DND-41 (cell line): ENCODE data around the gene ETFRF1.

Source experiments
- ATAC-seq: fragments of 200-7000 bp; cut with Tn5 transposase; 3 replicates; pipeline ENCODE4 v1.9.1; 2021; ENCODE audit warnings: low read depth; ENCODE audit not compliant: insufficient read depth
- DNase-seq: peaks from one replicate; pipeline ENCODE4 v3.0.0-alpha.2; 2020
- H2AFZ ChIP-seq: 2 replicates; pipeline ENCODE4 v1.6.0; 2012; ENCODE audit warnings: low read depth, low read length
- H3K27ac ChIP-seq: 2 replicates; pipeline ENCODE4 v1.5.1; 2012; ENCODE audit warnings: low read length, inconsistent platforms
- H3K27me3 ChIP-seq: fragments of 200-600 bp; sonication (generic); 2 replicates; pipeline ENCODE4 v1.6.0; 2012; ENCODE audit warnings: low read length, mild to moderate bottlenecking, inconsistent platforms; ENCODE audit not compliant: insufficient read depth, poor library complexity
- H3K36me3 ChIP-seq: 2 replicates; pipeline ENCODE4 v1.5.1; 2012; ENCODE audit warnings: low read length, inconsistent platforms; ENCODE audit not compliant: insufficient read depth
- H3K4me1 ChIP-seq: 2 replicates; pipeline ENCODE4 v1.5.1; 2012; ENCODE audit warnings: mild to moderate bottlenecking, low read length; ENCODE audit not compliant: insufficient read depth
- H3K4me2 ChIP-seq: 2 replicates; pipeline ENCODE4 v1.6.0; 2012; ENCODE audit warnings: mild to moderate bottlenecking, moderate library complexity, low read length, inconsistent platforms; ENCODE audit not compliant: insufficient read depth
- H3K4me3 ChIP-seq, 2 experiments: fragments of 200-600 bp in 1 of 2; shearing (Covaris generic) in 1 of 2; 2 replicates each; pipeline ENCODE4 v1.5.1; 2012 to 2016; ENCODE audit warnings: inconsistent platforms in 2 of 2, low read length in 2 of 2, mild to moderate bottlenecking in 2 of 2, low read depth in 1 of 2, moderate library complexity in 1 of 2
- H3K79me2 ChIP-seq: 2 replicates; pipeline ENCODE4 v1.6.0; 2012; ENCODE audit warnings: low read length, inconsistent platforms; ENCODE audit not compliant: insufficient read depth
- H3K9ac ChIP-seq: 2 replicates; pipeline ENCODE4 v1.6.0; 2012; ENCODE audit warnings: low read depth, mild to moderate bottlenecking, inconsistent platforms, low read length, moderate library complexity
- H3K9me3 ChIP-seq: 2 replicates; pipeline ENCODE4 v1.5.1; 2012; ENCODE audit warnings: low read length, moderate library complexity, mild to moderate bottlenecking, inconsistent platforms; ENCODE audit not compliant: insufficient read depth, severe bottlenecking
- H4K20me1 ChIP-seq: 2 replicates; pipeline ENCODE4 v1.6.0; 2012; ENCODE audit warnings: low read length; ENCODE audit not compliant: insufficient read depth
- EZH2 ChIP-seq: IDR thresholded peaks from 3 replicates; pipeline ENCODE4 v1.6.1; 2012; ENCODE audit warnings: borderline replicate concordance, low read depth, mild to moderate bottlenecking, moderate library complexity, low read length, inconsistent platforms; ENCODE audit not compliant: severe bottlenecking
- TF ChIP-seq, protein P1 (sequence below): IDR thresholded peaks from 2 replicates; pipeline ENCODE4 v1.5.1; 2012; ENCODE audit warnings: borderline replicate concordance, low read length, moderate library complexity, mild to moderate bottlenecking; ENCODE audit not compliant: poor library complexity, severe bottlenecking; ENCODE audit errors: extremely low read depth

The ETFRF1 gene

DNA sequence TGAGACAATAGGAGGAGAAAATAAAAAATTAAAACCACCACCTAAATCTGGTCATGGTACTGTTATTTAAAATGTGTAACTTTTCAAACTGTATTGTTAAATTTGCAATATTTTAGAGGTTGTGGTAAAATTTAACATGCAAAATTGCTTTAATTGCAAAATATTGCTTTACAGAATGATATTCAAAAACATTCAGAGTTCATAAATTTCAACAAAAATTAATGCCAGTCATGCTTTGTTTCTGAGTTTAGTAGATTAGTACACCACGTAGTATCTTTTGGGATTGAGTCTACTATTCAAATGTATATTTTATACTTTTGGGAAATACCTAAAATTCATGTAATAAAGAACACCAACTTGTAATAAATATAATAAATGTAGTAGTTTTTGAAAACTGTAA is 18.3 kb downstream of the ETFRF1 start:
- DNase-seq, result no peak
- H3K4me2 ChIP-seq, result no peak overlapping the region
- peaks cover 11% of the 10 kb centered on the region for H3K36me3 ChIP-seq
- H3K9ac ChIP-seq, result no peak overlapping the region
- no peaks in the 10 kb centered on the region for H3K4me1 ChIP-seq
- H2AFZ ChIP-seq, result no peak overlapping the region
- H3K79me2 ChIP-seq, result no peaks in the 10 kb centered on the region
- H3K4me3 ChIP-seq, result no peak overlapping the region
- TF ChIP-seq EZH2, result no peak
- TF ChIP-seq, protein P1, sequence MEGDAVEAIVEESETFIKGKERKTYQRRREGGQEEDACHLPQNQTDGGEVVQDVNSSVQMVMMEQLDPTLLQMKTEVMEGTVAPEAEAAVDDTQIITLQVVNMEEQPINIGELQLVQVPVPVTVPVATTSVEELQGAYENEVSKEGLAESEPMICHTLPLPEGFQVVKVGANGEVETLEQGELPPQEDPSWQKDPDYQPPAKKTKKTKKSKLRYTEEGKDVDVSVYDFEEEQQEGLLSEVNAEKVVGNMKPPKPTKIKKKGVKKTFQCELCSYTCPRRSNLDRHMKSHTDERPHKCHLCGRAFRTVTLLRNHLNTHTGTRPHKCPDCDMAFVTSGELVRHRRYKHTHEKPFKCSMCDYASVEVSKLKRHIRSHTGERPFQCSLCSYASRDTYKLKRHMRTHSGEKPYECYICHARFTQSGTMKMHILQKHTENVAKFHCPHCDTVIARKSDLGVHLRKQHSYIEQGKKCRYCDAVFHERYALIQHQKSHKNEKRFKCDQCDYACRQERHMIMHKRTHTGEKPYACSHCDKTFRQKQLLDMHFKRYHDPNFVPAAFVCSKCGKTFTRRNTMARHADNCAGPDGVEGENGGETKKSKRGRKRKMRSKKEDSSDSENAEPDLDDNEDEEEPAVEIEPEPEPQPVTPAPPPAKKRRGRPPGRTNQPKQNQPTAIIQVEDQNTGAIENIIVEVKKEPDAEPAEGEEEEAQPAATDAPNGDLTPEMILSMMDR, result no peak
- H3K27me3 ChIP-seq, result no peaks in the 10 kb centered on the region
- no peaks in the 10 kb centered on the region for H4K20me1 ChIP-seq
- no peak for ATAC-seq
- H3K9me3 ChIP-seq, result no peaks in the 10 kb centered on the region
- H3K27ac ChIP-seq, result no peak overlapping the region

DNA sequence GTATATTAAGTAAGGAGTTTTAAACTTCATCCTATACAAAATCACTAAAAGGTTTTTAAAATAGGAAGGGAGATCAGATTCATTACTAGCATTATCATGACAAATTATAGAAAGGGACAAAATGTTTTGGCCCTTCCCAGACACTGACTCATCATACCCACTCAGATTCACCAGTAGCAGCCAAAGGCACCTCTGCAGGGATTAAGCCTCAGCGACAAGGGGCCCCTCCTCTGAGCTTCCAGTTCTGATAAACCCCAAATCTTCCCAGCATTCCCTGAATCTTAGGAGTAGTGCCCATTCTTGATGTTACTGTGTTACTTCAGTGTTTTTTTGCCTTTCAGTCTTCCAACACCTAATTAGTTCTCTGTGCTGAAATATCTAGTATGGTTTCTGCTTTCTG is 41.2 kb downstream of the ETFRF1 start:
- H3K9ac ChIP-seq, result no peak overlapping the region
- ATAC-seq (no peak), DNase-seq (no peak)
- no peak overlapping the region for H3K27ac ChIP-seq
- TF ChIP-seq EZH2, result no peak
- TF ChIP-seq, protein P1, result no peak
- peaks cover 48% of the 10 kb centered on the region for H3K79me2 ChIP-seq
- no peaks in the 10 kb centered on the region for H3K27me3 ChIP-seq
- no peak overlapping the region for H2AFZ ChIP-seq
- H3K4me2 ChIP-seq, result no peak overlapping the region
- H3K9me3 ChIP-seq, result no peaks in the 10 kb centered on the region
- no peak overlapping the region for H3K4me3 ChIP-seq
- H4K20me1 ChIP-seq, result peaks cover 17% of the 10 kb centered on the region; the same call in 1 of the 2 replicates
- H3K36me3 ChIP-seq, result peaks cover 39% of the 10 kb centered on the region
- no peaks in the 10 kb centered on the region for H3K4me1 ChIP-seq

- no peak overlapping the region for H3K9ac ChIP-seq
- peaks cover 36% of the 10 kb centered on the region for H3K36me3 ChIP-seq
- TF ChIP-seq EZH2, result no peak
- TF ChIP-seq, protein P1, result no peak
- 0 out of 2 replicates have a peak, but pooled peaks cover 3% of the 10 kb centered on the region for H3K4me1 ChIP-seq
- H3K27ac ChIP-seq, result no peak overlapping the region
- no peaks in the 10 kb centered on the region for H3K27me3 ChIP-seq
- ATAC-seq (no peak), DNase-seq (no peak)
- H4K20me1 ChIP-seq, result peaks cover 16% of the 10 kb centered on the region; the same call in 1 of the 2 replicates
- no peak overlapping the region for H3K4me2 ChIP-seq
- H2AFZ ChIP-seq, result no peak overlapping the region
- H3K4me3 ChIP-seq, result no peak overlapping the region
- peaks cover 45% of the 10 kb centered on the region for H3K79me2 ChIP-seq
- H3K9me3 ChIP-seq, result no peaks in the 10 kb centered on the region
Observed at GRCh38 chr12:25236626-25237025, 41.6 kb downstream of the ETFRF1 start.
